Middle frontal gyrus (tissue), 1 donor: Measurements from ENCODE around the gene BBOX1.
"Not testable (repeated sequence)": the region's sequence is repeated elsewhere in the genome, so short reads cannot be mapped to it uniquely, and the experiment has no call there.

Experiments used
- DNase-seq: peaks from one replicate; pipeline ENCODE4 v3.0.0-alpha.2; 2015; ENCODE audit warnings: low spot score; ENCODE audit errors: extremely low spot score

BBOX1 gene

GRCh38 chr11:27122001-27122400 is 81.4 kb downstream of the BBOX1 start:
- DNase-seq: no peak

GRCh38 chr11:27124514-27125264 is 84.1 kb downstream of the BBOX1 start:
- no peak for DNase-seq

GRCh38 chr11:27129686-27130085 is 89.1 kb downstream of the BBOX1 start:
- no peak for DNase-seq

- no peak for DNase-seq
Observed at GRCh38 chr11:27130806-27131205, 90.2 kb downstream of the BBOX1 start.

DNA sequence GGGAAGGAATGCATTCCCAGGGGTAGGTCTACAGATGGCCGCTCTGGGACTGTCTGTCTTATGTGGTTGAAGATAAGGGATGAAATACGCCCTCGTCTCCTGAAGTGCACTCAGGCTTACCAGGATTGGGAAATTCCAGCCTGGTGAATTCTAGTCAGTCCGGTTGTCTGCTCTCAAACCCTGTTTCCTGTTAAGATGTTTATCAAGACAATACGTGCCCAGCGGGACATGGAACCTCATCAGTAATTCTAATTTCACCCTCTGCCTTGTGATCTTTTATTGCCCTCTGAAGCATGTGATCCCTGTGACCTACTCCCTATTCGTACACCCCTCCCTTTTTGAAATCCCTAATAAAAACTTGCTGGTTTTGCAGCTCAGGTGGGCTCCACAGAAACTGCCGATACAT is 95.3 kb downstream of the BBOX1 start:
- not testable (repeated sequence) for DNase-seq

GRCh38 chr11:27138716-27139115 is 98.1 kb downstream of the BBOX1 start:
- no peak for DNase-seq

DNA sequence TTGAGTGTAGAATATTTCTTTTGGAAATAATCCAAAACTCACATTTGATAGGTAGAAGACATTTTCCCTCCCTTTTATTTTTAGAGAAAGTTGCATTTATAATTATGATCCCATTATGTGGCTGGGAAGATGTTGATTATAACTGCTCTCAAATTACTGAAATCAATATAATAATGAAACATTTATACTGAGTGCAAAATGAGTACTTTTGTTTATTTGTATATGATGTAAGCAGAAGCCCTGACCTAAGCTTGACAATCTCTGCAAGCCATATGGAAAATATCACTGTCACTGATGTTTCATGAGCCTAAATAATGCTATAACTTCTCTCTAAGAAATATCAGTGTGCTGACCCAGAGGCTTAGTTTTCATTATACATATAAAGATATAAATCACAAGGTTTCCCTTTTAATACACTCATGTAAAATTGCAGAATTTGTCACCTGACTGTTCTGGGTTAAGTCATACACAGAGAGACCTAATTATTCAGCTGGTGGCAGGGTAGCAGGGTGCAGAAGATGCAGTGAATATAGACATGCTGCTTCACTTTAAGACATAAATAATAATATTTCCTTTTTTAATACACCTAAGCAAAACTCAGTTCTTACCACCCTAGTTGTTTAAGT is 99.2 kb downstream of the BBOX1 start:
- no peak for DNase-seq

GRCh38 chr11:27141576-27141975 is 101.0 kb downstream of the BBOX1 start:
- DNase-seq: no peak

- DNase-seq: no peak
Observed at GRCh38 chr11:27147916-27148315, 107.3 kb downstream of the BBOX1 start.

DNA sequence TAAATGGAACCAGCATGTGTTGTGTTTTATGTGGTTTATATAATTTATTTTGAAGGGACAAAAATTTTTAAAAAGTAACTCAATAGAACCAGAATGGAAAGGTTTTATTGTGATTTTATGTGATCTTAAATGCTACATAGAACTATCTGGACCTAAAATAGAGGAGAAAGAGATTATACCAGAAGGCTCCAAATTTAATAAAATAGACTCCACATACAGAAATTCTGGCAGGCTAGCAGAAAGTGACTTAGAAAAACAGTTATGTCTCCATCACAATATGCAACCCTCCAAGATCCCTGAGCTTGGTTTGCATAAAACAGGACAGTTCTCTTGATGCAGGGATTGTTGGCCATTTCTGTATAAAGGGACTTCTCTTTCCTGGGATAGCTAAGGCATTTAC is 107.9 kb downstream of the BBOX1 start:
- no peak for DNase-seq

DNA sequence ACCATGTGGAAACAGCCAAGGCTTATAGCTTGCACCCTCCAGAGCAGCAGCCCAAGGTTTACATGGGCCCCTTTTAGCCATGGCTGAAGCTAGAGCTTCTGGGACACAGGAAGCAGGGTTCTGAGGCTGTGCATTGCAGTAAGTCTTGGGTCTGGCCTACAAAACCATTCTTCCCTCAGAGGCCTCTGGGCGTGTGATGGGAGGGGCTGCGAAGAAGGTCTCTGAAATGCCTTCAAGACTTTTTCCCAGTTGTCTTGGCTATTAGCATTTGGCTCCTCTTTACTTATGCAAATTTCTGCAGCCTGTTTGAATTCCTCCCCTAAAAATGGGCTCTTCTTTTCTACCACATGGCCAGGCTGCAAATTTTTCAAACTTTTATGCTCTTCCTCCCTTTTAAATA is 109.5 kb downstream of the BBOX1 start:
- no peak for DNase-seq

GRCh38 chr11:27153136-27153535 is 112.5 kb downstream of the BBOX1 start:
- DNase-seq: no peak

DNA sequence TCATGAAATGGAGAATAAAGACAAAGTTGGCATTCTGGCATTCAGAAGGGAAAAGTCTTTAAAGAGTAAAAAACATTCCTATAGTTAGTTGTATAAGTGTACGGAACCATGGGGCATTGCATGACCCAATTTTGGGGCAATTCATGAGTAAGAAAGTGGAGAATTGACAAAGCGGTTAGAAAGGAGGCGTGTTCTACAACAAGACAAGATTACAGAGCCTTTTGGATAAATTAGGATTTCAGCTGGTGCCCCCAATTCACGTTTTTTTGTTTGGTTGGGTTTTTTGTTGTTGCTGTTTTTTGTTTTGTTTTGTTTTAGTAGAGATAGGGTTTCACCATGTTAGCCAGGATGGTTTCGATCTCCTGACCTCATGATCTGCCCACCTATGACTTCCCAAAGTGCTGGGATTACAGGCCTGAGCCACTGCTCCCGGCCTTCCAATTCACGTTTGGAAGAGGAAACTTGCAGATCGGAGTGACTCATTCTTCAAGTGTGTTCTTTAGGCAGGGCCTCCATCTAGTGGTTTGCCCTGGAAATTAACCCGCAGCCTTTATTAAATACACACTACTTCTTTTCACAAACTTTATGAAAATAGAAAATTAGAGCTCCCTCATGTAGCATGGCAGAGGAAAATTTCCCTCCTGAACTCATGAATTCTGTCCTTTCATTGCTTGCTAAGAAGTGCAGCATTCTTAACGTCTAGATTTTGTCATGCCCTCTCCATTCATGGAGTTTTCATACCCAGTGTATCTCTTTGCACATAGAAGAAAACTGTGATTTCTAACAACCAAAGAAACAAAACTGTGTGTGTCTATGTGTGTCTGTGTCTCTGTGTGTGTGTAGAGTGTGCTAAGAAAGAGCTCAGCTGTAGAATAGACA is 118.1 kb downstream of the BBOX1 start:
- peak; percentile 51 for DNase-seq

GRCh38 chr11:27159335-27159679 is 118.7 kb downstream of the BBOX1 start:
- DNase-seq: no peak

- DNase-seq: no peak
Observed at GRCh38 chr11:27161071-27161470, 120.5 kb downstream of the BBOX1 start.

GRCh38 chr11:27162237-27162636 is 121.6 kb downstream of the BBOX1 start:
- no peak for DNase-seq

GRCh38 chr11:27166130-27166529 is 125.5 kb downstream of the BBOX1 start:
- no peak for DNase-seq

DNA sequence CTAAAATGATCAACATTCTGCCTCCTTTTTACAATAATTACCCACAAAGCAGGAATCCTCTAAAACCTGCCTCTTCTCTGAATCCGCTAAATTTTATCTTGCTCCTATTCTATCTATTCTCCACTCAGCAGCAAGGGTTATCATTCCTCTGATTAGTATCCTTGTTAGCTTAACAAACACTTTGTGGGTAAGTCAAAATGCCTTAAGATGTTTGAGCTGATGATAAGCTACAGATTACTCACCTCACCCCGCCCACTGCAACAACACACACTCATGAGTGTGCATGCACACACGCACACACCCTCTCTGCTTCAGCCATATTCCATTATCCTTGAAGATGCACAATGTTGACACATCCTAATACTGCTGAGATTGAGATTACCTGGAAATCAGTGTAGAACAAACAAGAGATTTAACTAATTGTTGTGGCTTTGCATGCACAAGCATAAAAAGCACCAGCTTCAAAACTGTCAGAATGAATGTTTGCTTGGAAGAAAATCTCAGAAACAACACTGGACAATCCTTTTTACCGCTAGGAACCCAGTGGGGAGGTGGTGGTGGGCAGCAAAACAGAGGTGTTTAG is 130.9 kb downstream of the BBOX1 start:
- no peak for DNase-seq

DNA sequence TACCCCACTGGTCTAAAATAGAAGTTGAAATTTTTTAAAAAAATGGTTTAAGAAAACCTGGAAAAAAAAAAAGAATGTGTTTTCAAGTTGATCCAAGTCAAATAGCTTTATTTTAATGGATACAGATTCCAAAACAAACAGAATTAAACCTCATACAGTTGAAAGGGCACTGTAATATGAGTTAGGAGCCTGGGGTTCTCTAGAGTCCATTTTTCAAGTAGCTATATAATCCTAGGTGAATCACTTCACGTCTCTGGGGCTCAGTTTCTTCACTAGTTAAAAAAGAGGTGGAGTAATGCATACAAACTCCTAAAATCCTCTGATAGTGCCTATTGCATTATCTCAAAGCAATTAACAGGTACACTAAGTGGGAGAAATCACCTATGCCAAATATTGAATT is 132.9 kb downstream of the BBOX1 start:
- no peak for DNase-seq

- no peak for DNase-seq
Observed at GRCh38 chr11:27174021-27174420, 133.4 kb downstream of the BBOX1 start.

DNA sequence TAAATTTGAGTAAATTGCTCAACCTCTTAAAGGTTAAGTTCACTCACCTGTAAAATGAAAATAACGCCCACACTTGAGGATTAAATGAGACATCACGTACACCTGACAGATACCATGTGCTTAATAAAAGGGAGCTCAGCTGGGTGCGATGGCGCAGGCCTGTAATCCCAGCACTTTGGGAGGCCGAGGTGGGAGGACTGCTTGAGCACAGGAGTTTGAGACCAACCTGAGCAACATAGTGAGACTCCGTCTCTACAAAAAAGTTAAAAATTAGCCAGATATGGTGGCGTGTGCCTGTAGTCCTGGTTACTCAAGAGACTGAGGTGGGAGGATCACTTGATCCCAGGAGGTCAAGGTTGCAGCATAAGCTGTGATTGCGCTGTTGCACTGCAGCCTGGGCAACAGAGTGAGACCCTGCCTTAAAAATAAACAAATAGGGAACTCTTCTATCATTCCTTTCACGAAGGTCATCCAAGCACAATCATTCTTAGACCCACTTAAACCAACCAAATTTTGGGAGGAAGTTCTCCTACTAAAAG is 134.1 kb downstream of the BBOX1 start:
- DNase-seq: no peak

GRCh38 chr11:27175562-27175961 is 134.9 kb downstream of the BBOX1 start:
- not testable (repeated sequence) for DNase-seq
